Measurements from ENCODE around the gene GBE1. TPM values are rescaled to one million over a fixed set of nuclear protein-coding genes. Genes with fewer than 3 reads are reported as not detected.

GBE1 gene
- total RNA-seq, 4 donors from 2014 or later, result 127 to 319 (median 239) TPM

- H3K27ac ChIP-seq, result peak overlapping the region in 1 of 4 donors; percentile 7
- no peak overlapping the region for H3K4me3 ChIP-seq
- DNase-seq (no peak), ATAC-seq (no peak)
- peaks cover 31 to 46% of the 10 kb centered on the region in 2 donors for H3K4me1 ChIP-seq
- no peaks in the 10 kb centered on the region for H3K27me3 ChIP-seq
- TF ChIP-seq POLR2A (IDR thresholded peaks at IDR 0.05), result no peak
- TF ChIP-seq, protein P1, sequence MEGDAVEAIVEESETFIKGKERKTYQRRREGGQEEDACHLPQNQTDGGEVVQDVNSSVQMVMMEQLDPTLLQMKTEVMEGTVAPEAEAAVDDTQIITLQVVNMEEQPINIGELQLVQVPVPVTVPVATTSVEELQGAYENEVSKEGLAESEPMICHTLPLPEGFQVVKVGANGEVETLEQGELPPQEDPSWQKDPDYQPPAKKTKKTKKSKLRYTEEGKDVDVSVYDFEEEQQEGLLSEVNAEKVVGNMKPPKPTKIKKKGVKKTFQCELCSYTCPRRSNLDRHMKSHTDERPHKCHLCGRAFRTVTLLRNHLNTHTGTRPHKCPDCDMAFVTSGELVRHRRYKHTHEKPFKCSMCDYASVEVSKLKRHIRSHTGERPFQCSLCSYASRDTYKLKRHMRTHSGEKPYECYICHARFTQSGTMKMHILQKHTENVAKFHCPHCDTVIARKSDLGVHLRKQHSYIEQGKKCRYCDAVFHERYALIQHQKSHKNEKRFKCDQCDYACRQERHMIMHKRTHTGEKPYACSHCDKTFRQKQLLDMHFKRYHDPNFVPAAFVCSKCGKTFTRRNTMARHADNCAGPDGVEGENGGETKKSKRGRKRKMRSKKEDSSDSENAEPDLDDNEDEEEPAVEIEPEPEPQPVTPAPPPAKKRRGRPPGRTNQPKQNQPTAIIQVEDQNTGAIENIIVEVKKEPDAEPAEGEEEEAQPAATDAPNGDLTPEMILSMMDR (IDR thresholded peaks at IDR 0.05 in 4 of 5, conservative IDR thresholded peaks at IDR 0.05 in 1 of 5), result no peak
- in situ Hi-C loops (cut with MboI; ENCODE audit: low sequenced_read_pairs in 4 of 4) (no loop called here), intact Hi-C loops (cut with DNase I; ENCODE audit: low total_unique reads) (loop anchor here (5.0 kb wide), 1 partner anchor 37 kb away; no protein-coding TSS in a partner anchor)
- no peaks in the 10 kb centered on the region for H3K36me3 ChIP-seq
- H3K9me3 ChIP-seq, result no peaks in the 10 kb centered on the region
These were observed 51.8 kb downstream of the GBE1 start for GRCh38 chr3:81709606-81710005.

DNA sequence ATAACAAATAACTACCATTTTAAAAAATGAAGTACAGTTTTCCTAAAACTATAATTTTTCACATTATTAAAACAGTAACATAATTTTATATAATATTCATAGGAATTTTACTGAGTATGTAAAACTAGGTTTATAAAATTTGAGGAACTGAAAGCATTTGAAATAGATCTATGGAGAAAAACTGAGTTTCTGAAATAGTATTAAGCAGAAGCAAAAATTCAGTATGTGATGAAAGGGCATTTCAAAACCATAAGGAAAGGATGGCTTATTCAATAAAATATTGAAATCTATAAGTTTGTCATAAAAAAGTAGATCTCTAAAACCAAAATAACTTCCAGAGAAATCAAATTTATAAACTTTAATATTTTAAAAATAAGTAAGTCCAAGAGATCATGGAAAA, 53.4 kb downstream of the GBE1 start:
- Histone ChIP-seq H3K4me3 (no peak overlapping the region), H3K9me3 (no peaks in the 10 kb centered on the region), H3K27ac (peak overlapping the region in 2 of 4 donors; percentile 2 to 24), H3K36me3 (peaks cover 0 to 3% of the 10 kb centered on the region in 2 donors), H3K27me3 (no peaks in the 10 kb centered on the region), H3K4me1 (peaks cover 31 to 46% of the 10 kb centered on the region in 2 donors)
- intact Hi-C loops (cut with DNase I; ENCODE audit: low total_unique reads) (loop anchor here (5.0 kb wide), 1 partner anchor 36 kb away; no protein-coding TSS in a partner anchor), in situ Hi-C loops (cut with MboI; ENCODE audit: low sequenced_read_pairs in 4 of 4) (no loop called here)
- TF ChIP-seq, protein P1 (IDR thresholded peaks at IDR 0.05 in 4 of 5, conservative IDR thresholded peaks at IDR 0.05 in 1 of 5), result no peak
- TF ChIP-seq POLR2A (IDR thresholded peaks at IDR 0.05), result no peak
- ATAC-seq (no peak), DNase-seq (no peak)

GRCh38 chr3:81702126-81702525, 59.3 kb downstream of the GBE1 start:
- Histone ChIP-seq H3K36me3 (peaks cover 0 to 11% of the 10 kb centered on the region in 2 donors), H3K27me3 (no peaks in the 10 kb centered on the region), H3K4me3 (no peak overlapping the region), H3K4me1 (peaks cover 8 to 14% of the 10 kb centered on the region in 2 donors), H3K9me3 (no peaks in the 10 kb centered on the region), H3K27ac (no peak overlapping the region)
- TF ChIP-seq POLR2A (IDR thresholded peaks at IDR 0.05), result no peak
- TF ChIP-seq, protein P1 (IDR thresholded peaks at IDR 0.05 in 4 of 5, conservative IDR thresholded peaks at IDR 0.05 in 1 of 5), result no peak
- intact Hi-C loops (cut with DNase I; ENCODE audit: low total_unique reads), result no loop called here
- in situ Hi-C loops (cut with MboI; ENCODE audit: low sequenced_read_pairs in 4 of 4), result no loop called here
- no peak for ATAC-seq
- DNase-seq, result no peak

DNA sequence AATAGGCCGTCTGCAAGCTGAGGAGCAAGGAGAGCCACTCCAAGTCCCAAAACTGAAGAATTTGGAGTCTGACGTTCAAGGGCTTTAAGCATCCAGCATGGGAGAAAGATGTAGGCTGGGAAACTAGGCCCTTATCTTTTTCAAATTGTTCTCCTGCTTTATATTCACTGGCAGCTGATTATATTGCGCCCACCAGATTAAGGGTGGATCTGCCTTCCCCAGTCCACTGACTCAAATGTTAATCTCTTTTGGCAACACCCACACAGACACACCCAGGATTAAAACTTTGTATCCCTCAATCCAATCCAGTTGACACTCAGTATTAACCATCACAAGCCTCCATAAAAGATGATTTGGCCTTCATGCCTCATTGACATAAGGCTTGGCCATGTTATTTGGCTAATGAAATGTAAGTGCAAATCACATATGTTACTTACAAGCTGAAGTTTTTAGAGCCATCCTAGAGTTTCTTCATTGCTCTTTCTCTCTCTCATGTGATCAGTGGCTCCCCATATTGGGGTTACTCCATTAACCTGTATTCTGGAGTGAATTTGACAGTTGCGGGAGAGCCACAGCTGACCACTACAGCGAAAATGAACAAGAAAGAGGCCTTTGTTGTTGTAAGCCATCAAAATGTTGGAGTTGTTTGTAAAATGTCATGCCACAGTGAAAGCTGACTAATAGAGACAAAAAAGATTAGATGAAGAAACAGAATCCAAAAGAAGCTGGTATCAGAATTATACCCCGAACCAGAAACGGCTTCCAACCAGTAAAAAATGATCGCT, 61.7 kb downstream of the GBE1 start:
- H3K4me3 ChIP-seq, result no peak overlapping the region
- in situ Hi-C loops (cut with MboI; ENCODE audit: low sequenced_read_pairs in 4 of 4), result no loop called here
- ATAC-seq (no peak), DNase-seq (no peak)
- peaks cover 0 to 13% of the 10 kb centered on the region in 2 donors for H3K4me1 ChIP-seq
- H3K9me3 ChIP-seq, result no peaks in the 10 kb centered on the region
- no peaks in the 10 kb centered on the region for H3K27me3 ChIP-seq
- H3K27ac ChIP-seq, result no peak overlapping the region
- intact Hi-C loops (cut with DNase I; ENCODE audit: low total_unique reads), result no loop called here
- peaks cover 0 to 11% of the 10 kb centered on the region in 2 donors for H3K36me3 ChIP-seq
- no peak for TF ChIP-seq POLR2A (IDR thresholded peaks at IDR 0.05)
- TF ChIP-seq, protein P1 (IDR thresholded peaks at IDR 0.05 in 4 of 5, conservative IDR thresholded peaks at IDR 0.05 in 1 of 5), result no peak

All from gastrocnemius medialis (tissue), 4 donors.